T-helper 1 cell treated with Interleukin-12 subunit alpha and Interleukin-12 subunit beta and Interleukin-4 antibody, amounts not matched to agents 30 ng/mL and 1 ng/mL, for 36 hours (primary cell): ENCODE measurements around the gene KRT20. TPM values are rescaled to one million over a fixed set of nuclear protein-coding genes. Genes with fewer than 3 reads are reported as not detected.
"Not testable (repeated sequence)": the region's sequence is repeated elsewhere in the genome, so short reads cannot be mapped to it uniquely, and the experiment has no call there.

Source experiments
- intact Hi-C: fragments of 100-400 bp; cut with micrococcal nuclease; formaldehyde crosslinking; loops from one replicate; pipeline ENCODE4 v1.15.1; 2024
- total RNA-seq: library from RNA; stranded (reverse); gene quantifications from 2 replicates; pipeline ENCODE4 v1.2.3, GENCODE V29; 2022

The KRT20 gene, protein sequence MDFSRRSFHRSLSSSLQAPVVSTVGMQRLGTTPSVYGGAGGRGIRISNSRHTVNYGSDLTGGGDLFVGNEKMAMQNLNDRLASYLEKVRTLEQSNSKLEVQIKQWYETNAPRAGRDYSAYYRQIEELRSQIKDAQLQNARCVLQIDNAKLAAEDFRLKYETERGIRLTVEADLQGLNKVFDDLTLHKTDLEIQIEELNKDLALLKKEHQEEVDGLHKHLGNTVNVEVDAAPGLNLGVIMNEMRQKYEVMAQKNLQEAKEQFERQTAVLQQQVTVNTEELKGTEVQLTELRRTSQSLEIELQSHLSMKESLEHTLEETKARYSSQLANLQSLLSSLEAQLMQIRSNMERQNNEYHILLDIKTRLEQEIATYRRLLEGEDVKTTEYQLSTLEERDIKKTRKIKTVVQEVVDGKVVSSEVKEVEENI
- total RNA-seq = not detected in 2 replicates

DNA sequence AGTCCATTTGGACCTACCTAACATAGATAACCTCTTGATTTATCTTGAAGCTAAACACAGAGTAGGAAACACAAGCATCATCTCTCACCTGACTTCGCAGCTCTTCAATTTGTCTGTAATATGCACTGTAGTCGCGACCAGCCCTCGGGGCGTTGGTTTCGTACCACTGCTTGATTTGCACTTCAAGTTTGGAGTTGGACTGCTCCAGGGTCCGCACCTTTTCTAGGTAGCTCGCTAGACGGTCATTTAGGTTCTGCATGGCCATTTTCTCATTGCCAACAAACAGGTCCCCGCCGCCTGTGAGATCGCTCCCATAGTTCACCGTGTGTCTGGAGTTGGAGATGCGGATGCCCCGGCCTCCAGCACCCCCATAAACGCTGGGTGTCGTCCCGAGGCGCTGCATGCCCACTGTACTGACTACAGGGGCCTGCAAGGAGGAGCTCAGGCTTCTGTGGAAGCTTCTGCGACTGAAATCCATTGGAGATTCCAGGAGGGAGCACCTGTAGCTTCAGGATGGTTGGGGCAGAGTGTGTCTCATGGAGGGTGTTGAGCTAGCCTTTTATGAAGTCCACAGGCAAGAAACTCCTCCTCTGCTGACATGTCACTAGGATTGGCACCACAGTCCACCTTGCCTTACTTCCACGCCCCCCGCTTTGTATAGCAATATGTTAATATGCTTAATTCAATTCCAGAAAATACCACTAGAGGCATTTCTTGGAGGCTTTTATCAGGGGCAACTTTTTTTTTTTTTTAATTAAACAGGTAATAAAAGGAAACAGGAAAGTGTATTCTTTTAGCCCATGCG is at the start of gene KRT20:
KRT20 (minus strand) TSS at position 535 of the 805 bp plus-strand sequence; CDS start at position 478, 57 bp downstream.
- intact Hi-C loops = no loop called here

DNA sequence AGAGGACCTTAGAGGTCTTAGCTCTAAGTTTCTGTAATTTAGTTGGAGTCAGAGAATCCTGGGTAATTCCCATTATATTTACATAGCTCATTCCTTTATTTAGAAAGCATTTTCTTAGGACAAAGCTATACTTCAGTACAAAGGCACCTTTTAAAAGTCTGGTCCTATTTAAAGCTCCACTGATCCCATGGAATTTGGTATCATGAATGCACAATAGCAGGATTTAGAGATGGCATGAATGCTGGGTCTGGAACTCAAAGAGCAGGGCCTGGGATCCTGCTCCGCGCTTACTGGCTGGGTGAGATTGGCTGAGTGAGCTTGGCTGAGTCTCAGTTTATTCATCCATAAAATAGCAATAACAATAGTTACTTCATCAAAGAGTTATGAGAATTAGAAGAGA is 47.6 kb upstream of the KRT20 start:
- intact Hi-C loops = no loop called here

DNA sequence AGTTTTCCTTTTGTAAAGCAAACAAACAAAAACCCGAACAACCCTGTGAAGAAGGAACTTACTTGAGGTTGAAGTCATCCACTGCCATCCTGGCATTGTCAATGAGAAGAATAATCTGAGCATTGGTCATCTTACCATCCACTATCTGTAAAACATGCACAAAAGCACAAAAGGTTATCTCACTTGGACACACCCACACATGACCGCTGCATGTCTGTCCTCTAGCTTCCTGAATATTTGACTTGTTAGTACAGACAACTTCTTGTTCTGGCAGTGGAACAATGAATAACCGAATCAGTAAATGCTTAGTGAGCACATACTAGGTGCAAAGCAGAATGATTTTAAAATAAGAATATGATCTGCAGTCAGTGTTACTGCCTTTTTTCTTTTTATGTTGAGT is 46.3 kb upstream of the KRT20 start:
- intact Hi-C loops = no loop called here

DNA sequence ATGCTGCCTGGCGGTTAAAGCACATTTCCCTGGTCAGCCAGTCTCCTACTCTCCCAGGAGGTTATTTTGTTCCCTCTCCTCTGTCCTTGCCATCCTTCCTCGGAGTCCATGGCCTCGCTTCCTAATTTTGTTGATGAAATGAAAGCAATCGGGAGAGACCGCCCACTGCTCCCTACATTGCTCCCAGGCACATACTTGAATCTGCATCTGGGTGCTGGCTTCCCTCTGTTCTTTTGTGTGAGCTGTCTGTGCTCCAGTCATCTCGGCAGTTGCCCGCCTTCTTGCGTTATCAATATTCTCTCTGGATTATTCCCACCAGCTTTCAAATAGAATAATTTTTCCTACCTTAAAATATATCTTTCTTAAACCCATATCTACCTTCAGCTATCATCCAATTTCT is 41.3 kb upstream of the KRT20 start:
- intact Hi-C loops = no loop called here

DNA sequence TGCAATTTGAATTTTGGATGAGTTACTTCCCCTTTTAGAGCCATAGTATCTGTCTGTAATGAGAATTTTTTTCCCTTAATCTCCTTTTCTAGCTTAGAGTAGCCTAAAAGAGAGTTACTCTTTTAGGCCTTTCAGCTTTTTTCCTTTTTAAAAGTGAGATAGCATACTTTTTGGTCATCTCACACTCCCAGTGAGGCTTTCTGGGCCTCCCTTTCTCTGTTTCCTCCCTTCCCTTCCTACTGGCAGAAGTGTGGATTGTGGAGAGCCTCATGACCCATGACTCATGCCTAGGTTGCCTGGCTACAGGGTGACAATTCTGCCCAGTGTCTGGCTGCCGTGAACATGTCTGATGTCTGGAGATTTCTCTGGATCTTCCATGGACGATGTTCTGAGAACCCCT is 37.2 kb upstream of the KRT20 start:
- intact Hi-C loops = no loop called here

DNA sequence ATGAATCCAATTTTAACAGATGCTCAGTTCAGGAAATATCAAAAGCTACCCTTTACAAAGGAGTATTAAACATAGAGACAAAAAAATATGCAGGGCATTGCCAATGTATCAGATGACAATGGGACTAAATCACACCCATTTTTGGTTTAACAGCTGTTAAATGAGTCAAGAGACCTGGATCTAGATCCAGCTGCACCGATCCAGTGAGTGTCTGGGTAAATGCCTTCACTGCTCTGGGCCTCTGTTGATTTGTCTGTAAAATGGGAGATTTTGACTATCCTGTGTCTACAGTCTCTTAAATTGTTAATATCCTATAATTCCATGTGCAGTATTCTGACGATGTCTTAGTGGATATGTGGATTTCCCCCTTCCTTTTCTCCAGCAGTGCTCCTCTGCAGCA is 36.0 kb upstream of the KRT20 start:
- intact Hi-C loops = no loop called here

DNA sequence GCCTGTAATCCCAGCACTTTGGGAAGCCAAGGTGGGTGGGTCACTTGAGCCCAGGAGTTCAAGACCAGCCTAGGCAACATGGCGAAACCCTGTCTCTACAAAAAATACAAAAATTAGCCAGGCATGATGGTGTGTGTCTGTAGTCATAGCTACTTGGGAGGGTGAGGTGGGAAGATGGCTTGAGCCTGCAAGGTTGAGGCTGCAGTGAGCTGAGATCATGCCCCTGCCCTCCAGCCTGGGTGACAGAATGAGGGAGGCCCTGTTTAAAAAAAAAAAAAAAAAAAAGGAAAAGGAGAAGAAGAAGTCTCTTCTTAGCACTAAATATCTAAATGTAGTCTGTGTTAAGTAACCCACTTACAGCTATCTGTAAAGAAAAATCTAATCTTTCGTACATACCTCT is 32.1 kb upstream of the KRT20 start:
- intact Hi-C loops = not testable (repeated sequence)

DNA sequence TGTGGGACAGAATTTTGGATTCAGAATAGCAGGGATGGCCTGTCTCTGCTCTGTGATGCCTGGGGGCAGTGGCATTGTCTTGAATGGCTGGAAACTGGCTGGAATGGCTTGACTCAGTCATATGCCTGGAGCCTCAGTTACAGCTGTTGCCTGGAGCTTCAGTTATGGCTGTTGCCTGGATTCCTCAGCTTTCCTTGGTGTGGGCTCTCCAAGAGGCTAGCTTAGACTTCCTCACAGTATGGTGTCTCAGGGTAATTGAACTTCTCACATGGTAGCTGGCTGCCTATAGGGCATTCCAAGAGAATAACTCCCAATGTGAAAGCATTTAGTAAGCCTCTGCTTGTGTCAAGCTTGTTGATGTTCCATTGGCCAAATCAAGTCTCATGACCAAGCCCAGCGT is 31.3 kb upstream of the KRT20 start:
- intact Hi-C loops = no loop called here

DNA sequence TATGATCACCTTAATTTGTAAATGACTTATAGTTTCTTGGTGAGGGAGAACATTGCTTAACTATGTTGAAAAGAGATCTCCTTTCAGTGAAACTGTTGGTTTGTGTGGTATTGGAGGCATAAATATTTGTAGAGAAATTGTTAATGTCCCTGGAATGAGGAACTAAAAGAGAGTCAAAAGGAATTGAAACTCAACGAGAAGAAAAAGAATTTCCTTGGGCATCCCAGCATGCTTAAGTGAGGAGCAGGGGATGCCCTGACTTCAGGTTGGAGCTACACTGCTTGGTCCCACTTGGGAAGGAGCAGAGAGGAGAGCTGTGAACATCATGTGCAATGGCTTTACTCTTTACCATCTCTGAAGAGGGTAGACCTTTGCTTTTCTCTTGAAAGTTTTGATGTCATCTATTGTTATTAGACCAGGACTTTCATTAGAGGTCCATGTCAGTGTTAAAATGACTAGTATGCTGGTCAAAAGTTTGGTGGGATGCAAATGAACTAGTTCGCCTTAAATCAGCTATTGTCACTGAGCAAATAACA is 30.7 kb upstream of the KRT20 start:
- intact Hi-C loops = no loop called here

DNA sequence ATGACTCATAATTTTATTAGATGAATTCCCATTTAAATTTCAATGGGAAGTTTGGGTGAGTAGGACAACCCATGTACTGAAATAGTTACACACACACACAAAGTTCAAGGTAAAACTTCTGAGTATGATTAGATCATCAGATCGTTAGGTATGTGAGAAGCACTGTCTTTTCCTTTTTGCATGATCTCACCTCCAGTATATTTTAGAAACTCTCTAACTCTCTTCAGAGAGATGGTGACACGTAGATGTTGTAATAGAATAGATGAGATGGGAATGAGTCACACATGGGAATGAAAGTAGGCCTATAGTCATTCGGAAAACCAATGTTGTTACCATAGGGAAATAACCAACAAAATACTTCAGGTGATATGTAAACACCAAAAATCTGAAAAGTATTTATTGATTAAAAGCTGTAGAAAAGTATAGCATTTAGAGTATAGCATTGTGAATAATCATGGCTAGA is 30.2 kb upstream of the KRT20 start:
- intact Hi-C loops = no loop called here

DNA sequence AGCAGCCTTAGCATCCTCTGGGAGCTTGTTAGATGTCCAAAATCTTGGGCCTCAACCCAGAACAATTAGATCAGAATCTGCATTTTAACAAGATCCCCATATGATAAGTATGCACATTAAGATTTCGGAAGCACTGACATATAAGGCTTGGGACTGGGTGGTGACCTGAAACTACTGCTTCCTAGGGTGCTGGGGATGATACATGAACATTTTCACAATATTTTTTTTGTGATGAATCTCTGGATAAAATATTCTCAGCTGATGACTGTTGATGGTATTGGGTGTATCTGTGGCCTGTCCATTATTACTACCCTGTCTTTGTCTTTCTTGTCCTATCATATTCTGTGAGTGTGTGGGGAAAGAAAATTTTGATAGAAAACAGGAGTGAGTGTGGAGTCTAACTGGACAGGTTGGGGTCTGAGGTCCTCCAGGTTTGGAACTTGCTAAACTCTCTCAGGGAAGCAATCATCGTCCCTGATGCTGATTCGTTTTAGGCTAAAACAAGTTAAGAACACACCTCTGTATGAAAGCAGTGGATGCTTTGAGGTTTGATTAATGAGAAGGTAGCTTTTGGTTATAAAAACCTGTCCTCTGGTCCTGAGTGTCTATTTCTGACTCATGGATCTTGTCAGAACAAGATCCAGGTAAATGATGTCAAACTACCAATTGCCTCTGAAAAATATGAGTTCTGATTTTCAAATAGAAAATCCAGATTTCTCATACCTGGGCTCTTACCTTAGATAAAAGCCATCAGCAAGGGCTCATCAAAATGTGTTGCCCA is 29.2 kb upstream of the KRT20 start:
- intact Hi-C loops = no loop called here

DNA sequence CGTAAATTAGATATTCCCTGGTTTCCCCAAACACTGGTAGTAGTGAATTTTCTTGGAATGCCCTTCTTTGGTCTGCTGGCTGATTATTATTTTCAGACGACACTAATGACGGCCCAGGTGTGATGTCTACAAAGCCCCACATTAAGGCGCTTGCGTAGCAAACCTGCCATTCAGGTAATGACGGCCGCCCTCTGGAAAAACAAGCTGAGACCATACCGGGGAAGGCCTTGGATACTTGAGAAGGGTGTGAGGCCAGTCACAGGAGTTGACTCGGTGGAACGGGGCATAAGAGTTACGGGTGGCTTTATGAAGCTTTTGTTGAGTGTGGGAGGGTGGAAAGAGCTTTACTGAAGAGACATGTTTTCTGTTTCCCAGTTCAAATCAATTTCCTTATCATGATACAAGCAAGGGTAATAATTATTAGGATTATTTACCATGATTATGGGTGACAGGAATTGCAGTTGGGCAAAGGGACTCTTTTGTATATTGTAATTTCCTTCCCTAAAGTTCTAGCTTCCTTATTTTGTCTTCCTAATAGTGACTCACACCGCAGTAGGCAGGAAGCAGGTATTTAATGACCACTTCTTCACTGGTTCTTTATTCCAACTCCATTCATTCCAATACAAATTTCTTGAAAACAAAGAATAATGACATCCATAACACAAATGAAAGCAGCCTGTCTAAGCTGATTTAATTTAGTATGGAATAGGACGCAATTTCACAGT is 27.6 kb upstream of the KRT20 start:
- intact Hi-C loops = no loop called here

DNA sequence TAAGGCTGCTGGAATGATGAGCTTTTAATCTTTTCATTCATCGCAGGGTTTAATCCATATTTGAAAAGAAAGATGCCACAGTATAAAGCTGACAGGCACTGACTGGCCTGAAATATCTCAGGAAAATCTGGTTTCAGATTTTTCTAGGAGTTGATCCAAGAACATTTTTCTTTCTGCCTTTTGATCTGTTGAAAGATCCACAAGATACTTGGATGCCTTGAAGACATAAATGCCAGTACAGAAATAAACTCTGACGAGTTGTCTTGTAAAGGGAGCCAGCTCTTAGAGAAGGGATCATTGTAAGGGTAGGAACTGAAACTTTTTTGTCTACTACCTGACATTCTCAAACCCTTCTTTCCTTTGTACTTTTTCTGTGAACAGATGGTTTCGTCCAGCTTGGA is 25.4 kb upstream of the KRT20 start:
- intact Hi-C loops = no loop called here

DNA sequence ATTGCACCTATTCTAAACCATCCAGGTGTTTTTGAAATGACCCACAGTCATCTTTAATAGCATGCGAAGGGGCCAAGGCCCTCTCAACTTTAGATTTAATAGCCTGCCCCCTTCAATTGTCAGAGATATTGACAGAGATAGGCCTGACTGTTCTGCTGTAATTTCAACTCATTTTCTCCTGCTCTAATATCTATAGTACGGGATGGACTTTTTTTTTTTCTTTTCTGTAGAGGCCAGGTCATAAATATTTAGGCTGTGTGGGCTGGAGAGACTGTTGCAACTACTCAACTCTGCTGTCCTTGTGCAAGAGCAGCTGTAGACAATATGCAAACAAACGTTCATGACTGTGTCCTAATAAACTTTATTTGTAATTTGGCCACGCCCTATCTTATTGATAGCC is 24.7 kb upstream of the KRT20 start:
- intact Hi-C loops = loop anchor here (1.0 to 2.0 kb wide), 6 partner anchors 107 to 757 kb away; no protein-coding TSS in a partner anchor

DNA sequence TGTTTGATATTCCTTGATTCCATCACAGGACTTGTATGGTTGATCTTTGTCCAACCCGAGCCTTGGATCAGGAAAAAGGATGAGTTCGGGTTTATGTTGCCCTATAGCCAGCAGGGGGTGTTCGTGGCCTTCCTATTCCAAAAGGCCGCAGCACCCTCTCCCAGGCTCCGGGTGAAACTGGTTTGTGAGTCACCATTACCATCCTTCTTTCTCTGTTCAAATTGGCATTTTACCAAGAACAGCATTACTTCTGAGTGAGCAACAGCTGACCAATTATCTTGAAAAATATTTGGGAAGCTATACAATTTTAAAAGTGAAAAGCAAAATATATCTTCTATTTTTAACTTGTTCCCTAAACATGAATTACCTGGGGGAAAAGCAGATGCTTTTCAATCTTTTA is 24.3 kb upstream of the KRT20 start:
- intact Hi-C loops = loop anchor here (1.0 to 2.0 kb wide), 6 partner anchors 107 to 757 kb away; no protein-coding TSS in a partner anchor

DNA sequence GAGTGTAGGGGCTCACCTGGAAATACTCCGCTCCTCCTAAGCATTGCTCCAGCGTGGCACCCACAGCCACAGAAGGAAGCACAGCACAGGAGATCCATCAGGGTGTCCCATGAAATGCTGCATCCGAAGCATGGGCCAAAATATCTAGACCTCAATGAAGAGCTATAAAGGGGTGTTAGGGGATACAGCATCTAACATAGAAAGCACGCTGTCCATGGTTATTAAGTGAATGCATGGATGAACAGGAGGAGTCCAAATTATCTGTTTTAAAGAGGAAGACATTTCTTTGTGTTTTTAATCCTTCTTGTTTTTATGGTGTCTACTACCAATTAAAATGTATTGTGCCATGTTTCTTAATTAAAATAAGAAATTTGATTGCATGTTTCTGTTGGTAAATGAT is 21.6 kb upstream of the KRT20 start:
- intact Hi-C loops = no loop called here

DNA sequence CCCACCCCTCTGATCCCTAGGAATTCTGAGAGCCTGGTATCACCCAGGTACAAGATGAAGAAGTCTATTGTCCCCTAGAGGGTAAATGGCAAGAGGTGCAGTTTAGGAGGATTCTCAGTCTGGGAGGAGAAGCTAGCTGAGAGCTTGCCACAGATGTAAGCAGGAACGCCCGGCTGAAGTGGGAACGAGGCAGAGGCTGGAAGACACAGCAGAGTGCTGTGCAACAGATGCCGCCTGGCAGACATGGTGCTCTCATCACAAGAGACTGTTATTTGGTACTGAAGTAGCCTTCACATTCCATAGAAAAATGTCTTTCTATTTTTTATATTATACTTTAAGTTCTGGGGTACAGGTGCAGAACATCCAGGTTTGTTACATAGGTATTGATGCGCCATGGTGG is 20.3 kb upstream of the KRT20 start:
- intact Hi-C loops = no loop called here

DNA sequence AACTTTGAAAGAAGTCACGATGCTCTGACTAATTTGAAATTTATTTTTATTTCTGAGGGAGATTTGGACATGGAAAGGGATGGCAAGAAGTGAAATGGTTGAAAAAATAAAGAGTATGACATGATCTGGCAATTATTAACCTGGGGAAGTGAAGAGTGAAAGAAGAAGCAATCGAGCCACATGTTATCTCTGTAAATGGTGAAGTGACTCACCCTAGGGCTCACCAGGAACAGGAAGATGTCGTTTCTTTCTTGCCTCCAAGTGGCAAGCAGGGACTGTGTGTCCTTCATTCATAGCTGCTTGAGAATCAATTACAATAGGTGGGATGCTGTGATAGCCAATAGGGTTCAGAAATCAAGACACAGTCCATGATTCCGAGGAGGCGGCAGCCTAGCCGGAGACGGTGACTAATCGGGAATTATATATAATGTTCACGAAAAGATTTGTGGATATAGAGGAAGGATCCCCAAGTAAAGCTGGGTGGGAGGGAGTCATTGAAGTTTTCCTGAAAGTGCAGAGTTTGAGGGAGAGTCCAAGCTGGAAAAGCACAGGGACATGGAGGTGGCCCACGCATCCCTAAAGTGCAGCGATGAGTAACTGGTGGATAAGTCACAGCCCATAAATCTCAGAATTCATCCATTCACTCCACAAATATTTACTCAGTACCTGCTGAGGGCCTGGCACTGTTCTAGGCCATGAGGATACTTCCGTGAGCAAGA is 18.2 kb upstream of the KRT20 start:
- intact Hi-C loops = no loop called here

DNA sequence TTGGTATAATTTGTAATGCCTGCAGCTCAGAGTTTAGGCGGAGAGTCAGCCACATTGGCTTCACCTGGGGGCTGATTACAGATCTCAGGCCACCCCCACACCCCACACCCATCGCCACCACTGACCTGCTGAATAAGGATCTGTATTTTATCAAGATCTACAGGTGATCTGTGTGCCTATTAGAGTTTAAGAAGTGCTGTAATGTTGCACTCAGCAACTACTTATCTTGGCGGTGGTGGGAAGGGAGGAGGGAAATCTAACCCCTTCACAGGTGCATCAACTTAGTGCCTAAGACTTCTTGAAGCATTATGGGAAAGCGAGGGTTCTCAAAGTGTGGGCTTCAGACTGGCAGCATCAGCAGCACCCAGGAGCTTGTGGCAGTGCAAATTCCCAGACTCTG is 17.5 kb upstream of the KRT20 start:
- intact Hi-C loops = no loop called here

DNA sequence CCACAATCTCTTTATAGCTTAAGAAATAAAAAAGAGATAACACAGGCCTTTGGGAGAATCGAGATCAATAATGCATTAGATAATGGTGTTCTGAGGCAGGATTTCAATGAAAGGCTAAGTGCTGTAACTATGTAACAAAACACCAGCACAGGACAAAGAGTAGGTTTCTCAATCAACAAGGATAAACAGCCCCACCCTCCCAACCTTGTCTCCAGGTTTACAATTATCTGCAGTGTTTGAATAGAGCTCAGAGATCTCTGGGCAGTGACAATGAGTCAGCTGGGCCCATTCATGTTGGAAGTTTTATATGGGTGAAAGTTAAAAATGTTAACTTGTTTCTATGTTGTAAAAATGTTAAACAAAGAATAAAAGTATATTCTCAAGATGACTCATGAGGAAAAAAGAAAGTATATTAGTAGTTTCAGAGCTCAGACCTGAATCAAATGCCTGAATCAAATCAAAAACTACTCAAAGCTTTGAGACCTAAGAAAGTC is 17.0 kb upstream of the KRT20 start:
- intact Hi-C loops = no loop called here
